ES-I3 (cell line): ENCODE results near the gene OR14I1.

Experiments
- H3K36me3 ChIP-seq: 2 replicates; pipeline ENCODE4 v1.6.1; 2013; ENCODE audit warnings: mild to moderate bottlenecking, low read length, control low read depth, moderate library complexity; ENCODE audit not compliant: insufficient read depth
- H3K4me1 ChIP-seq: 2 replicates; pipeline ENCODE4 v1.6.1; 2013; ENCODE audit warnings: mild to moderate bottlenecking, control low read depth, low read length; ENCODE audit not compliant: insufficient read depth
- H3K9ac ChIP-seq: 2 replicates; pipeline ENCODE4 v1.6.1; 2013; ENCODE audit warnings: low read depth, mild to moderate bottlenecking, low read length, moderate library complexity
- H3K9me3 ChIP-seq: 2 replicates; pipeline ENCODE4 v1.6.1; 2013; ENCODE audit warnings: mild to moderate bottlenecking, low read length, moderate library complexity; ENCODE audit not compliant: control insufficient read depth, insufficient read depth

The OR14I1 gene

DNA sequence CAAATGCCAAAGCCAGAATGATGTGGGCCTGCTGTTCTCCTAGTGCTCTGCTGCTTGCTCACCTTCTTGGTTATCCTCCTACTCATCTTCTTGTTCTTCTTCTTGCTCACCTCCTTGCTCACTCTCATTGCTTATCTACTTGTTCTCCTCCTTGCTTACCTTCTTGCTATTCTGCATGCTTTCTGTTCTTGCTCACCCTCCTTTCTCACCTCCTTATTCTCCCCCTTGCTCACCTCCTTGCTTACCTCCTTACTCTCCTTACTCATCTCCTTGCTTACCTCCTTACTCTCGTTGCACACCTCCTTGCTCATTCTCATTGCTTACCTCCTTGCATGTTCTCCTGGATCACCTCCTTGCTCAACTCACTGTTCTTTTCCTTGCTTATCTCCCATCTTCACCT lies at the start of gene OR14I1:
OR14I1 (minus strand) TSS at position 53 of the 400 bp plus-strand sequence.
- H3K9me3 ChIP-seq = no peaks in the 10 kb centered on the region
- no peaks in the 10 kb centered on the region for H3K36me3 ChIP-seq
- H3K9ac ChIP-seq = no peak within 1 kb of the TSS
- H3K4me1 ChIP-seq = no peaks in the 10 kb centered on the region

- Histone ChIP-seq H3K9me3 (no peaks in the 10 kb centered on the region), H3K9ac (no peak overlapping the region), H3K4me1 (no peaks in the 10 kb centered on the region), H3K36me3 (no peaks in the 10 kb centered on the region)
Measured at GRCh38 chr1:248751635-248752034, 49.1 kb upstream of the OR14I1 start.

GRCh38 chr1:248751142-248751541 lies 48.6 kb upstream of the OR14I1 start:
- Histone ChIP-seq H3K9me3 (no peaks in the 10 kb centered on the region), H3K9ac (no peak overlapping the region), H3K4me1 (no peaks in the 10 kb centered on the region), H3K36me3 (no peaks in the 10 kb centered on the region)

DNA sequence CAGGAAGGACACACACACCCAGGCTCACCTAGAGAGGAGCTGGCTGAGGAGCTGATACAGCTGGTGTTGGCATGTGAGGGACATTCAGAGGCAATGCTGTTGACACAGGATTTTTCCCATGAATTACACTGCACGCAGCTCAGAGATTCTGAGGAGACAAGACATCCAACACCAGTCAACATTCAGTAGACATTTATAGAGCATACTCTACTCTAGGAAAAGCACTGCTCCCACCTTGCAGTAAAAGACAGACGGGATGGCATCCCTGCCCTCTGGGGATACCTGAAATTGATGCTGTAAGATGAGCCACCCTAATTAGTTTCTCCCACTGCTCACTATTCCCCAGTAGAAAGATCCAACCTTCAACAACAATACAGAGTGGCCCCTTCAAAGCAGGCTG lies 47.9 kb upstream of the OR14I1 start:
- Histone ChIP-seq H3K9ac (no peak overlapping the region), H3K4me1 (no peaks in the 10 kb centered on the region), H3K36me3 (no peaks in the 10 kb centered on the region), H3K9me3 (no peaks in the 10 kb centered on the region)

DNA sequence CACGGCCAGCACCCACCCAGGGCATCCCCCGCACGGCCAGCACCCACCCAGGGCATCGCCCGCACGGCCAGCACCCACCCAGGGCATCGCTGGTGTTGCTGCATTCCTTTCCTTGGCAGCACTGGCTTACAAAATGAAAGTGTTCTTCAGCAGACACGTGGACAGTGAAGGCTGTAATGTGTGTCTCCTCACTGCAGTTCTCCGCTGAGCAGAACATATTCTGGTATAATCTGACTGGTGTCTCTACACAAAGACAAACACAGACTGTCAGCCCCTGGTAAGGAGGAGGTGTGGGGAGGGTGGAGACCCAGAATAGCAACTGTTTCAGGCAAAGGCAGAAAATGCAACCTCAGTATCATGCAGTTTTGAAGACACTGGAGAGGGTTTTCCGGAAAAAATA lies 45.6 kb upstream of the OR14I1 start:
- Histone ChIP-seq H3K9me3 (no peaks in the 10 kb centered on the region), H3K36me3 (no peaks in the 10 kb centered on the region), H3K9ac (no peak overlapping the region), H3K4me1 (no peaks in the 10 kb centered on the region)

GRCh38 chr1:248740876-248741275 lies 38.3 kb upstream of the OR14I1 start:
- Histone ChIP-seq H3K9me3 (no peaks in the 10 kb centered on the region), H3K36me3 (no peaks in the 10 kb centered on the region), H3K9ac (no peak overlapping the region), H3K4me1 (no peaks in the 10 kb centered on the region)

DNA sequence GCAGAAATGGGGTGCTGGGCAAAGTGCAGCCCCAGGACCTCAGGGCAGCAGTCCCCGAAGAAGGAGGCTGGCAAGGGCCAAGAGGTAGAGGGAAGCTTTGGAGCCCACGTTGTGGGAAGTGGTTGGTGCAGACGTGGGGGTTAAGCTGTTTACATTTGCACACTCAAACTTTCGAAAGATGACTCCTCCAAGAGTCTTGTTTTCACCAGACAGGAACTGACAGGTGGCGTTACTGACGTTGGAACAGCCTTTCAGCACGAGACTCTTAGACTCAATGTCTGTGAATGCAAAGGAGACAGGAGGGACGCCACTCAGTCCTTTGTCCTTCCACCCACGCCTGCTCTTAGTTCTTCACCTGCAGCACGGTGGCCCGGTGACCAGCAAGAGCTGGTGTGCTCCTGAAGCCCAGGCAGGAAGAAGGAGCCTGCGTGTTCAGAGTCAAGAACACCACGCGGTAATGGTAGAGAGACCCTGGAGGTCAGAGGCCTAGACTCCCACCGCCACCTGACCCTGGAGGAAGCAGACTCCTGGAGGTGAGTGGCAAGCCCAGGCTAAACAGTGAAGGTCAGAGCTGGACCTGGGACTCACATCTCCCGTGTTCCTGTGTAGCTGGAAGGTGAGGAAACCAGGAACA lies 37.1 kb upstream of the OR14I1 start:
- no peak overlapping the region for H3K9ac ChIP-seq
- H3K36me3 ChIP-seq = no peaks in the 10 kb centered on the region
- H3K4me1 ChIP-seq = no peaks in the 10 kb centered on the region
- H3K9me3 ChIP-seq = no peaks in the 10 kb centered on the region

DNA sequence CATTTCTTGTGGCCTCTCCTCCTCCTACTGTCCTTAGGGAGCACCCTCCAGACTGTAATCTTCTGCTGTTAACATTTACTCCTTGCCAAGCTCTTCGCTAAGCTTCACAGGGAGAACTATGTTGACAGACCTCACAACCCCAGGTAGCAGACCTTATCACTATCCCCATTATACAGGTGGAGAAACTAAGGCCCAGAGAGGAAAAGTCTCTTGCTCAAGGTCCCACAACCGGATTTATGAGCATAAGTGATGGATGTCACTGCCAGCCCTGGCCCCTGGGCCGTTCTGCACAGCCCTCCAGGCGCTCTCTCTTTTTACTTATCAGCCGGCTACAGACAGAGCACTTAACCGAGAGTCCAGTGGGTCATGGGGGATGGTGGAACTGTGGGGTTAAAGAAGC lies 34.9 kb upstream of the OR14I1 start:
- no peak overlapping the region for H3K9ac ChIP-seq
- no peaks in the 10 kb centered on the region for H3K36me3 ChIP-seq
- H3K9me3 ChIP-seq = no peaks in the 10 kb centered on the region
- H3K4me1 ChIP-seq = no peaks in the 10 kb centered on the region

DNA sequence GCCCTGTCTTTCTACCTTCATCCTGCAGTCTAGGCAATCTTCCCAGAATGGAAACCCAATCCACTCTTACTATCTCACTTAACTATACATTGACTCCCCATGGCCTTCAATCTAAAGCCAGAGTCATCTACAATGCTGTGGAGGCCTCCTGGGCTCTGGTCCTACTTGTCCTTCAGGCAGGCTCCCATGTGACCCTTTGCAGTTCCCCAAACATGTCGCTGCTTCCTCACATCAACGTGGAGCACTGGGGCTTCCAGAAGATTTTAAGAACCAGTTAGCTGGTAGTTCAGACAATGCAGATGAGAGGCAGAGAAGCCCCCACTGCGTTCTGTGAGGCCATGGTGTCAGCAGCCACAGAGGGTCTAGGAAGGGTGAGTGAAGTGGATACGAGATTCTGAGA lies 34.4 kb upstream of the OR14I1 start:
- H3K36me3 ChIP-seq = no peaks in the 10 kb centered on the region
- no peak overlapping the region for H3K9ac ChIP-seq
- H3K9me3 ChIP-seq = no peaks in the 10 kb centered on the region
- H3K4me1 ChIP-seq = no peaks in the 10 kb centered on the region

DNA sequence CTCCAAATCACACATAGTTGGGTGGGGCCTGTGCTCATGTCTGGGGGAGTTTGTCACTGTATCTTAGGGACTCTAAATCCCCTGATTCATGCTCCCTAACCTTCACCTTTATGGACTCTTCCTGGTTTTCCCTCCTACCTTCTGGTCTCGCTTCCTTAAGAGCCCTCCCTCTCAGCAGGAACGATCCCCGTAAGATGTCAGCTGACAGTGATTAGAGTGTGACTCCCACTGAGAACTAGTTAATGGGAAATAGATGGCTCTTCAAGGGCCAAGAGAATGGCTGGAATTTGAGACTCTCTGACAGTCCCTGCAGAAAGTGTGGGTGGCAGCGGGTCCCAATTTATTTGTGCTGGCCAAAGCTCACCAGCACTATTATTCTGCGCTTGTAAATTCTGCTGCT lies 31.0 kb upstream of the OR14I1 start:
- Histone ChIP-seq H3K9ac (no peak overlapping the region), H3K36me3 (no peaks in the 10 kb centered on the region), H3K4me1 (no peaks in the 10 kb centered on the region), H3K9me3 (no peaks in the 10 kb centered on the region)

- Histone ChIP-seq H3K9ac (no peak overlapping the region), H3K36me3 (no peaks in the 10 kb centered on the region), H3K9me3 (no peaks in the 10 kb centered on the region), H3K4me1 (no peaks in the 10 kb centered on the region)
Measured at GRCh38 chr1:248730507-248731335, 28.2 kb upstream of the OR14I1 start.

GRCh38 chr1:248714248-248714647 lies 11.7 kb upstream of the OR14I1 start:
- H3K36me3 ChIP-seq = no peaks in the 10 kb centered on the region
- no peak overlapping the region for H3K9ac ChIP-seq
- no peaks in the 10 kb centered on the region for H3K4me1 ChIP-seq
- H3K9me3 ChIP-seq = peaks cover 14% of the 10 kb centered on the region

- no peaks in the 10 kb centered on the region for H3K4me1 ChIP-seq
- H3K36me3 ChIP-seq = no peaks in the 10 kb centered on the region
- peaks cover 14% of the 10 kb centered on the region for H3K9me3 ChIP-seq
- no peak overlapping the region for H3K9ac ChIP-seq
Measured at GRCh38 chr1:248710305-248710900, 7.8 kb upstream of the OR14I1 start.

DNA sequence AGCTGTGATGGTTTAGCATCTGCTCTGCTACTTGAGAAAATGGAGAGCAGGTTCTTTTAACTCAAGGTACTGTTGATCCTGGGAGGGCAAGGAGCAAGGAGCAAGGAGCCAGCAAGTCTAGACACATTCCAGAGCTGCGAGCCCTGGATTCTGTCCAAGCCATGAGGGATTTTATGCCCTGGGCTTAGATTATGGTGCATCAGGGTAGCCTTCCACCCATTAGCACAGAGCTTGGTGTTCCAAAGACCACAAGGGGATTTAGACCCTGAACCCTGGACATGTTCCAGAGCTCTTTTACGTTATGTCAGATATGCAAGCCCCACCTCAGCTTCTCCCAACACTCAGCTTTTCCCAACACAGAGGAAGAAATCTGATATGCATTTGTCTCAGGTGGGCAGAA lies 2.0 kb upstream of the OR14I1 start:
- H3K9ac ChIP-seq = no peak overlapping the region

DNA sequence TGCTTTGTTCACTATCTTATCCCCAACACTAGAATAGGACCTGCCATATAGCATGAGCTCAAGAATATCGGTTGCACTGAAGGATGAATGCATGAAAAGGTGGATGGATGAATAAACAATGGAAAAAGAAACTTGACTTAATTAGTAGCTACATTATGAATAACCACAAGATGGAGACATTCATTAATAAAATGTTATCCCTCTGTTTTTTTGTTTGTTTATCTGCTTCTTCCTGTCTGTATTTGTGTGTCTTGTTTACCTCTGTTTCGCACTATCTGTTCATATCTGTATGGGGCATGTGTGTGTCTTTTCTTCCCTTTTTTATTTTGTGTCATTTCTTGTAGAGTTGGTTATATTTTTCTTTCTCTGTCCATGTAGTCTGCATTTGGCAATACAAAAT lies 1.1 kb upstream of the OR14I1 start:
- H3K9me3 ChIP-seq = no peaks in the 10 kb centered on the region; the same call in 1 of the 2 replicates
- H3K9ac ChIP-seq = no peak overlapping the region
- H3K4me1 ChIP-seq = no peaks in the 10 kb centered on the region
- no peaks in the 10 kb centered on the region for H3K36me3 ChIP-seq

More for the DNA sequence above, 2.0 kb upstream of the OR14I1 start:
- Histone ChIP-seq H3K9me3 (no peaks in the 10 kb centered on the region; the same call in 1 of the 2 replicates), H3K36me3 (no peaks in the 10 kb centered on the region), H3K4me1 (no peaks in the 10 kb centered on the region)
